B cell (primary cell): Measurements from ENCODE around the gene ADGRL2. TPM values are rescaled to one million over a fixed set of nuclear protein-coding genes. Genes with fewer than 3 reads are reported as not detected.

Experiments used
- ATAC-seq: fragments of 200-7000 bp; cut with Tn5 transposase; one replicate; pipeline ENCODE4 v1.10.0; 2021; ENCODE audit warnings: low read depth, mild to moderate bottlenecking, moderate number of reproducible peaks, moderate library complexity
- CTCF ChIA-PET: fragments of 350-600 bp; sonication (Branson Sonifier 250); formaldehyde crosslinking; loops from one replicate; lab custom pipeline; 2021; ENCODE audit warnings: antibody characterized with exemption, inconsistent platforms; lab: Charles Lee
- POLR2A ChIA-PET: fragments of 350-600 bp; sonication (Branson Sonifier 250); formaldehyde crosslinking; loops from one replicate; lab custom pipeline; 2021; ENCODE audit warnings: antibody characterized with exemption; lab: Charles Lee
- DNase-seq: peaks from one replicate; pipeline ENCODE4 v3.0.0; 2013
- H2AFZ ChIP-seq: 2 replicates; pipeline ENCODE4 v1.6.1; 2012; ENCODE audit warnings: mild to moderate bottlenecking, low read depth, low read length; ENCODE audit not compliant: insufficient read depth, poor library complexity, severe bottlenecking
- H3K27ac ChIP-seq, 2 donors: 1 replicate in 1 of 2; 2 replicates in 1 of 2; pipeline ENCODE4 v1.5.1; 2012 to 2013; ENCODE audit warnings: low read length in 2 of 2, mild to moderate bottlenecking in 2 of 2, moderate library complexity in 1 of 2
- H3K27me3 ChIP-seq, 4 experiments: fragments of 200-600 bp in 1 of 4; sonication (generic) in 1 of 4; replicated peaks in 1 of 4; 1 replicate in 2 of 4; 2 replicates in 2 of 4; pipeline versions ENCODE4 v1.6.1 to v1.7.0; 2013 to 2016; ENCODE audit warnings: low read length in 3 of 4, mild to moderate bottlenecking in 2 of 4, mixed read lengths in 1 of 4, moderate library complexity in 1 of 4; ENCODE audit not compliant: insufficient read depth in 4 of 4, control insufficient read depth in 3 of 4; ENCODE audit errors: control extremely low read depth in 1 of 4
- H3K36me3 ChIP-seq, 2 experiments: replicated peaks in 1 of 2; 1 replicate in 1 of 2; 2 replicates in 1 of 2; pipeline versions ENCODE4 v1.6.1 to v1.7.1; 2013; ENCODE audit warnings: low read length in 1 of 2; ENCODE audit not compliant: insufficient read depth in 2 of 2, control insufficient read depth in 1 of 2; ENCODE audit errors: control extremely low read depth in 1 of 2, extremely low read depth in 1 of 2
- H3K4me1 ChIP-seq, 2 donors: fragments of 200-600 bp in 1 of 2; sonication (generic) in 1 of 2; 1 replicate in 1 of 2; 2 replicates in 1 of 2; pipeline versions ENCODE4 v1.5.1 to v1.6.1; 2013 to 2017; ENCODE audit warnings: low read length in 2 of 2; ENCODE audit not compliant: control insufficient read depth in 2 of 2, insufficient read depth in 2 of 2
- H3K4me2 ChIP-seq: replicated peaks from 2 replicates; pipeline ENCODE3; 2012; ENCODE audit warnings: mild to moderate bottlenecking, low read depth, low read length; ENCODE audit not compliant: poor library complexity, severe bottlenecking
- H3K4me3 ChIP-seq, 5 experiments: fragments of 200-600 bp in 1 of 5; sonication (generic) in 1 of 5; 1 replicate in 3 of 5; 2 replicates in 2 of 5; pipeline versions ENCODE4 v1.5.1 to v1.7.0; 2011 to 2016; ENCODE audit warnings: low read length in 4 of 5, mild to moderate bottlenecking in 4 of 5, low read depth in 2 of 5, control low read depth in 1 of 5, moderate library complexity in 1 of 5; ENCODE audit not compliant: insufficient read depth in 1 of 5; ENCODE audit errors: control extremely low read depth in 1 of 5, extremely low read depth in 1 of 5
- H3K79me2 ChIP-seq: fragments of 200-600 bp; sonication (generic); one replicate; pipeline ENCODE4 v1.6.0; 2016; ENCODE audit warnings: low read length; ENCODE audit not compliant: control insufficient read depth, insufficient read depth
- H3K9ac ChIP-seq: fragments of 200-600 bp; sonication (generic); 2 replicates; pipeline ENCODE4 v1.6.1; 2017; ENCODE audit warnings: mild to moderate bottlenecking, low read length, moderate library complexity
- H3K9me3 ChIP-seq, 3 donors: one replicate each; pipeline versions ENCODE4 v1.6.1 to v1.7.1; 2013; ENCODE audit warnings: low read length in 2 of 3; ENCODE audit not compliant: control insufficient read depth in 2 of 3, insufficient read depth in 1 of 3; ENCODE audit errors: control extremely low read depth in 1 of 3
- H4K20me1 ChIP-seq: 2 replicates; pipeline ENCODE4 v1.6.0; 2012; ENCODE audit warnings: mild to moderate bottlenecking, low read length; ENCODE audit not compliant: insufficient read depth, control insufficient read depth, poor library complexity, severe bottlenecking
- H3K27ac Mint-ChIP-seq: one replicate; pipeline ENCODE4 v1.8.0; 2021; ENCODE audit warnings: mixed read lengths
- H3K27me3 Mint-ChIP-seq: one replicate; pipeline ENCODE4 v1.8.0; 2021; ENCODE audit warnings: mixed read lengths
- H3K4me1 Mint-ChIP-seq: one replicate; pipeline ENCODE4 v1.8.0; 2021; ENCODE audit warnings: mixed read lengths
- H3K4me3 Mint-ChIP-seq: one replicate; pipeline ENCODE4 v1.8.0; 2021; ENCODE audit warnings: mixed read lengths
- H3K9me3 Mint-ChIP-seq: one replicate; pipeline ENCODE4 v1.8.0; 2022; ENCODE audit warnings: mixed read lengths; ENCODE audit not compliant: insufficient read depth
- CTCF ChIP-seq: fragments of 200-600 bp; IDR thresholded peaks from one replicate; pipeline ENCODE4 v1.8.0; 2022; ENCODE audit warnings: antibody characterized with exemption, mild to moderate bottlenecking
- EZH2 ChIP-seq: IDR thresholded peaks from 2 replicates; pipeline ENCODE4 v1.6.1; 2012; ENCODE audit warnings: borderline replicate concordance, low read depth, mild to moderate bottlenecking, moderate library complexity, low read length; ENCODE audit not compliant: insufficient read depth, poor library complexity, severe bottlenecking
- WGBS: methylation state at CpG from one replicate; pipeline ENCODE4 v1.1.5; 2013; ENCODE audit warnings: missing lambda C conversion rate; ENCODE audit not compliant: insufficient coverage; 5-methylcytosine and 5-hydroxymethylcytosine counted together
- intact Hi-C: fragments of 100-400 bp; cut with micrococcal nuclease; formaldehyde crosslinking; loops from one replicate; pipeline ENCODE4 v1.10.0; 2022
- polyA plus RNA-seq: library from polyadenylated mRNA; depleted of rRNA; stranded (reverse); fragments of >200 nt; gene quantifications from 2 replicates; pipeline ENCODE4 v1.2.3, GENCODE V29; 2012
- total RNA-seq, 2 donors: library from RNA; stranded (reverse); fragments of 120-200 nt in 1 of 2; gene quantifications; 1 replicate in 1 of 2; 2 replicates in 1 of 2; pipeline versions ENCODE4 v1.2.3 to v1.2.4, GENCODE V29; 2013 to 2022

Gene ADGRL2
- total and polyA plus RNA-seq, 2 donors (not counting 1 experiment from before 2014, with no cell fraction given): not detected

- H2AFZ ChIP-seq: no peak overlapping the region
- intact Hi-C loops: no loop called here
- no peaks in the 10 kb centered on the region for H3K79me2 ChIP-seq
- no peaks in the 10 kb centered on the region for H4K20me1 ChIP-seq
- no peak overlapping the region for H3K4me2 ChIP-seq
- no peak for DNase-seq
- H3K36me3 ChIP-seq: no peaks in the 10 kb centered on the region
- WGBS: no CpG with 5 or more reads among the region's 2 CpGs
- H3K27me3 ChIP-seq: no peaks in the 10 kb centered on the region
- no peaks in the 10 kb centered on the region for H3K4me1 ChIP-seq
- Mint-ChIP-seq H3K4me3 (no peak overlapping the region), H3K27ac (no peak overlapping the region), H3K4me1 (no peaks in the 10 kb centered on the region), H3K9me3 (no peaks in the 10 kb centered on the region), H3K27me3 (no peaks in the 10 kb centered on the region)
- H3K9me3 ChIP-seq: no peaks in the 10 kb centered on the region
- POLR2A ChIA-PET: no interaction called here
- H3K9ac ChIP-seq: no peak overlapping the region
- CTCF ChIA-PET: no interaction called here
- no peak overlapping the region for H3K4me3 ChIP-seq
- ATAC-seq: no peak
- TF ChIP-seq EZH2 (no peak), CTCF (no peak)
- H3K27ac ChIP-seq: no peak overlapping the region
These were observed 33.5 kb downstream of the ADGRL2 start for GRCh38 chr1:81834268-81834667.

GRCh38 chr1:81834921-81835698, 34.4 kb downstream of the ADGRL2 start:
- no peaks in the 10 kb centered on the region for H3K79me2 ChIP-seq
- no peak overlapping the region for H3K4me3 ChIP-seq
- ChIA-PET POLR2A (no interaction called here), CTCF (no interaction called here)
- intact Hi-C loops: no loop called here
- no peaks in the 10 kb centered on the region for H3K9me3 ChIP-seq
- H2AFZ ChIP-seq: no peak overlapping the region
- H3K36me3 ChIP-seq: no peaks in the 10 kb centered on the region
- no peaks in the 10 kb centered on the region for H3K4me1 ChIP-seq
- DNase-seq: no peak
- no peak overlapping the region for H3K27ac ChIP-seq
- H3K27me3 Mint-ChIP-seq: no peaks in the 10 kb centered on the region
- no peaks in the 10 kb centered on the region for H3K4me1 Mint-ChIP-seq
- H3K4me3 Mint-ChIP-seq: no peak overlapping the region
- no peak for ATAC-seq
- TF ChIP-seq EZH2: no peak
- no peak for TF ChIP-seq CTCF
- H3K27me3 ChIP-seq: no peaks in the 10 kb centered on the region
- no CpG with 5 or more reads among the region's 6 CpGs for WGBS
- H3K27ac Mint-ChIP-seq: no peak overlapping the region
- H3K9ac ChIP-seq: no peak overlapping the region
- no peaks in the 10 kb centered on the region for H3K9me3 Mint-ChIP-seq
- no peak overlapping the region for H3K4me2 ChIP-seq
- H4K20me1 ChIP-seq: no peaks in the 10 kb centered on the region
